SK-N-SH (cell line): ENCODE measurements around the gene ZSCAN9.

Experiments used
- EP300 ChIP-seq, 2 experiments: IDR thresholded peaks; 2 replicates each; pipeline versions ENCODE4 v1.4.0 to v1.6.1; 2012; ENCODE audit warnings: borderline replicate concordance in 1 of 2, low read depth in 1 of 2, low read length in 1 of 2
- FOXJ3 ChIP-seq: sonication (generic); formaldehyde crosslinking; IDR thresholded peaks from 2 replicates; pipeline ENCODE4 v1.5.1; 2020; ENCODE audit warnings: mild to moderate bottlenecking, missing genetic modification reagents
- FOXM1 ChIP-seq: IDR thresholded peaks from 2 replicates; pipeline ENCODE4 v1.4.0; 2012; ENCODE audit warnings: low read depth, mild to moderate bottlenecking
- RAD21 ChIP-seq: IDR thresholded peaks from 2 replicates; pipeline ENCODE4 v1.6.1; 2012; ENCODE audit warnings: mild to moderate bottlenecking, low read length
- TF ChIP-seq, protein P1 (sequence below): fragments of 200-600 bp; sonication (generic); IDR thresholded peaks from 2 replicates; pipeline ENCODE4 v1.6.1; 2017; ENCODE audit warnings: antibody characterized with exemption, mild to moderate bottlenecking, moderate library complexity
- TF ChIP-seq, protein P2 (sequence below): IDR thresholded peaks from 2 replicates; pipeline ENCODE4 v1.4.0; 2012; ENCODE audit warnings: low read depth

DNA sequence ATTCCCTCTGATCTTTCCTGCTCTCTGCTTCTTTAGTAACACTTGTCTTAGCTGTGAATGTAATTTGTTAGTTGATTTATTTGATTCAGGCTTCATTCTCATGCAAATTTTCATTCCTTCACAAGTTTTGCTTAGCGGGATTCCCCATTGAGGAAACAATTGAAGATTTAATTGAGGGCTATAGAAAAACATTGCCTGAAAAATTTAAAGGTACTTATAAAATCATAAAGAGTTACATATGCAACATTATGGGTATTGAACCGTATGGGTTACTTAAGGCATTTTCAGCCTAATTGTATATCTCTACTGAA is 11.9 kb upstream of the ZSCAN9 start:
- no peak for TF ChIP-seq RAD21
- TF ChIP-seq FOXM1: no peak
- no peak for TF ChIP-seq EP300 (IDR thresholded peaks at IDR 0.05; ENCODE audit: borderline replicate concordance in 1 of 2, low read depth in 1 of 2, low read length in 1 of 2)
- TF ChIP-seq, protein P1, sequence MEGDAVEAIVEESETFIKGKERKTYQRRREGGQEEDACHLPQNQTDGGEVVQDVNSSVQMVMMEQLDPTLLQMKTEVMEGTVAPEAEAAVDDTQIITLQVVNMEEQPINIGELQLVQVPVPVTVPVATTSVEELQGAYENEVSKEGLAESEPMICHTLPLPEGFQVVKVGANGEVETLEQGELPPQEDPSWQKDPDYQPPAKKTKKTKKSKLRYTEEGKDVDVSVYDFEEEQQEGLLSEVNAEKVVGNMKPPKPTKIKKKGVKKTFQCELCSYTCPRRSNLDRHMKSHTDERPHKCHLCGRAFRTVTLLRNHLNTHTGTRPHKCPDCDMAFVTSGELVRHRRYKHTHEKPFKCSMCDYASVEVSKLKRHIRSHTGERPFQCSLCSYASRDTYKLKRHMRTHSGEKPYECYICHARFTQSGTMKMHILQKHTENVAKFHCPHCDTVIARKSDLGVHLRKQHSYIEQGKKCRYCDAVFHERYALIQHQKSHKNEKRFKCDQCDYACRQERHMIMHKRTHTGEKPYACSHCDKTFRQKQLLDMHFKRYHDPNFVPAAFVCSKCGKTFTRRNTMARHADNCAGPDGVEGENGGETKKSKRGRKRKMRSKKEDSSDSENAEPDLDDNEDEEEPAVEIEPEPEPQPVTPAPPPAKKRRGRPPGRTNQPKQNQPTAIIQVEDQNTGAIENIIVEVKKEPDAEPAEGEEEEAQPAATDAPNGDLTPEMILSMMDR: no peak
- TF ChIP-seq, protein P2, sequence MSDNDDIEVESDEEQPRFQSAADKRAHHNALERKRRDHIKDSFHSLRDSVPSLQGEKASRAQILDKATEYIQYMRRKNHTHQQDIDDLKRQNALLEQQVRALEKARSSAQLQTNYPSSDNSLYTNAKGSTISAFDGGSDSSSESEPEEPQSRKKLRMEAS: no peak
- TF ChIP-seq FOXJ3 (CRISPR knock-in tag): no peak
